D721Med (cell line): Measurements from ENCODE around the gene FAM83D.
"Not testable (repeated sequence)": the region's sequence is repeated elsewhere in the genome, so short reads cannot be mapped to it uniquely, and the experiment has no call there.

Source experiments
- DNase-seq: peaks from one replicate; pipeline ENCODE4 v3.0.0; 2011; ENCODE audit warnings: low spot score; ENCODE audit not compliant: insufficient read length
- FAIRE-seq: peaks from 2 replicates; lab custom pipeline; 2011; peaks lifted over from hg19 to GRCh38; lab: Jason Lieb, UNC
- CTCF ChIP-seq: IDR thresholded peaks from 2 replicates; pipeline ENCODE4 v1.5.1; 2012; ENCODE audit warnings: mild to moderate bottlenecking, control low read depth; ENCODE audit not compliant: insufficient read depth; ENCODE audit errors: missing control alignments

FAM83D gene

DNA sequence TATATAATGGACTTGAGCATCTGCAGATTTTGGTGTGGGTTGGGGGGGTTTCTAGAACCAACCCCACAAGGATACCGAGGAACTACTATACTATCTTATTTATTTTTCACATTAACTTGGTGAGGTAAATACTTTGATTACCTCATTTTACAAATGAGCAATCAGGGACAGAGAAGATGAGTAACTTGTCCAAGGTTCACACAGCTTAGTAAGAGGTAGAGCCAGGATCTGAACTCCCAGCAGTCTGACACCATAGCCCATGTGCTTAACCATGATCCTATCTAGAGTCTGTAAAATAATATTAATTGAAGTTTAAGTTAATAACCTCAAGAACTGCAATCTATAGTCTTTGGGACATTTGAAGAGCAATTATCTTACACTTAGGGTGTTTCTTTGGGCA, 64.5 kb downstream of the FAM83D start:
- no peak for FAIRE-seq
- no peak for DNase-seq
- no peak for TF ChIP-seq CTCF

- DNase-seq = no peak
- no peak for TF ChIP-seq CTCF
- no peak for FAIRE-seq
Observed at GRCh38 chr20:38991814-38992704, 65.8 kb downstream of the FAM83D start.

DNA sequence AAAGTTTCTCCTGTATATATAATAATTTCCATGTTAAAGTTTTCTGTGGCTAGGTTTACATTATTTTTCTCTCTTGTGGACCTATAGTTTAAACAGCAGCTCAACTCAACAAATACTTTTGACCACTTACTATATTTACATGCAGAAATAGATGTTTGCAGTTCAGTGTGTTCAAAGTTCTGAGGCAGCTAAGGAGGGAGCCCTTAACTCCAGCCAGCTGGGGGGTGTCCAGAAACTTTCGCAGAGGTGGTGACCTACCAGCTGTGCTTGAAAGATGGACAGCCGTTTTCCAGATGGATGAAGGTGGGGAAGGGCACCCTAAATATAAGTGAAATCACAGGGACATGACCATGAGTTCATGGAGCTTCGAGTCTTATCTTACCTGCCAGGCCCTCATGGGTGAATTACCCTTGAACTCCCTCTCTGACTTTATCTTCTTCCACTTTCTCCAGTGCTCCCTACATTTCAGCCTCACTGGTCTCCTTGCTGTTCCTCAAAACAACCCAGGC, 69.4 kb downstream of the FAM83D start:
- DNase-seq (no peak), FAIRE-seq (no peak)
- TF ChIP-seq CTCF = no peak

DNA sequence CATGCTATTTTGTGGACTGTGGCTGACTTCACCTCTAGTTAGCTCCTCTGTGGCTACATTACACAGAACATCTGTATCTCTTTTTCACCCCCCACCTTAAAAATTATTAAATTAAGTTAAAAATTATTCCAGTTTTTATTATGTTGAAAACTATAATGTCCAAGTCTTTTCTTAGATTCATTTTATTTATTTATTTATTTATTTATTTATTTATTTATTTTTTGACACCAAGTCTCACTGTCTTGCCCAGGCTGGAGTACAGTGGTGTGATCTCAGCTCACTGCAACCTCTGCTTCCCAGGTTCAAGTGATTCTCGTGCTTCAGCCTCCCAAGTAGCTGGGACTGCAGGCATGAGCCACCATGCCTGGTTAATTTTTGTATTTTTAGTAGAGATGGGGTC, 70.6 kb downstream of the FAM83D start:
- not testable (repeated sequence) for FAIRE-seq, DNase-seq

DNA sequence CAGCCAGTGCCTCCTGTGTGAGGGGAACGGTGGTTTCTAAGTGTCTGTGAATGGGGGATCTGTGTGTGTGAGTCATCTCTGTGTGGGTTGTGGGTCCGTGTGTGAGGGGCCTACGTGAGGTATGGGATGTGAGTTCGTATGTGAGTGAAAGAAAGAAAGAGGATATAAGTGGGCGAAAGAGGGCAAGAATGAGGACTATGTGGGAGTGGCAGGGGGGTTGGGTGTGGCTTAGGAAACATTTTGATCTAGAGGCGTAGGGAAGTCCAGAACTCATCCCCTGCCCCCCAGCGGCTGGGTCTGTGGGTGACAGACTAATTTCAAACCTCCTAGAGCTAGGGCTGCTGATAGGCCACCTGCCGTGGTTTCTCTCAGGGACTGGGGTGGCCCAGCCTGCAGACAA, 71.4 kb downstream of the FAM83D start:
- no peak for DNase-seq
- no peak for TF ChIP-seq CTCF
- FAIRE-seq = no peak

DNA sequence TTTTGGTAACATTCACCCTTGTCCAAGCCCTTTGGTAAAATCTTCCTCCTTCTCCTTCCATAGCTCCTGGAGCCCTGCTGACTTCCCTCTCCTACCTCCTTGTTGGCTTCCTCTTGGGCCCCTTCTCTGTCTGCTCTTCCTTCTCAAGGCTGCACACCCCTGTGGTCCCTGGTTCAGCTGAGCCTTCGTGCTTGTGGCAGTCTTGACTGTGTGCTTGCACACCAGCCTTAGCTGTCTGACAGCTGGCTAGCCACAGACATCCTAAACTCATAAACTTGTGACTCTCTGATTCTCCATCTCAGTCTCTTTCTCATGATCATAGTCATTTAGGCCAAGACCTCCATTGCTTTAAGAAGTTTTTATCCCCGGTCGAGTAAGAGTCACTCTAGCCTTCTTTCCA, 73.0 kb downstream of the FAM83D start:
- TF ChIP-seq CTCF = no peak
- DNase-seq (no peak), FAIRE-seq (no peak)

DNA sequence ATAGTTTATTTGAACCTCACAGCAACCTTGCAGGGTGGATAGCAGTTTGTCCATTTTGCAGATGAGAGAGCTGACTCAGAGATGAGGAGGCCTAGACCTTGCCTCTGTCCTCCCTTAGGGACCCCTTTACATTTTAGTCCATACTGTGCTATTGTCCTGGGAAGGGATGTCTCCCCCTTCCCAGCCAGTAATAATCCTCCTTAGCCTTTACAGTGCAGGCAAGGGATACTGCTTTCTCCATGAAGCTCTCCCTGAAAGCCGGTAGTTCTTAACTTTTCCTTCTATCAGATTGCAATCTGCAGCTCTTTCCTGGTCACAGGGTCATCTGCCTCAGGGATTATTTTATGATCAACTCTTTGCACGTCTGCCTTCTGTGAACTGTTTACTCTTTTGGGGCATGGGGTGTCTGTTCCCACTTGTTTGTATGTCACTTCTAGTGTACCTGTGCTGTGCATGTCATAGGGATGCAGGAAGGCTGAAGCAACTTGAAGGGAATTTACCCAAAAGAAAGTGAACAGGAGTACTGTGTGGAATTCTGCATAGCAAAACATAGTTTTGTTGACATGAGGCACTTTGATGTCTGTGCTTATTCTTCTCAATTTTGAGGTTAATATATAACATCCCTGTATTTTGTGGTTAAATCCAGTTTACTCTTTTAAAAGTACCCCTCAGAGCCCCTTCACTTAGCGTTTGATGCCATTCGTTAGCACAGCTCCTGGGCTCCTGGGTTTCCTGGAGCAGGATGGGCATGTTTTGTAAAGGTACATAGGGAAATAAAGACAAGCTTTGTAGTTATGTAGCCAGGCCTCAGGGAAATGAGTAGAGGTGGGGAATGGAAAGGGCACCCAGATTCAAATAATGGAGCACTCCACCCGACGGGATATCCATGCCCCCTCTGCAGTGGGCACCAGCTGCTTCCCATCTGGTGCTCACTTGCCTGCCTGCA, 74.0 kb downstream of the FAM83D start:
- no peak for FAIRE-seq
- TF ChIP-seq CTCF = no peak
- no peak for DNase-seq
